ENCODE results near the gene FBXW4. TPM values are rescaled to one million over a fixed set of nuclear protein-coding genes. Genes with fewer than 3 reads are reported as not detected.
"Not testable (repeated sequence)": the region's sequence is repeated elsewhere in the genome, so short reads cannot be mapped to it uniquely, and the experiment has no call there.

FBXW4 gene
- total RNA-seq, 6 experiments from 2014 or later: 15.1 to 29.5 (median 25.6) TPM

- H3K27ac ChIP-seq: no peak overlapping the region
- no peaks in the 10 kb centered on the region for H3K36me3 ChIP-seq
Observed at GRCh38 chr10:101602761-101603398, 92.1 kb downstream of the FBXW4 start.

DNA sequence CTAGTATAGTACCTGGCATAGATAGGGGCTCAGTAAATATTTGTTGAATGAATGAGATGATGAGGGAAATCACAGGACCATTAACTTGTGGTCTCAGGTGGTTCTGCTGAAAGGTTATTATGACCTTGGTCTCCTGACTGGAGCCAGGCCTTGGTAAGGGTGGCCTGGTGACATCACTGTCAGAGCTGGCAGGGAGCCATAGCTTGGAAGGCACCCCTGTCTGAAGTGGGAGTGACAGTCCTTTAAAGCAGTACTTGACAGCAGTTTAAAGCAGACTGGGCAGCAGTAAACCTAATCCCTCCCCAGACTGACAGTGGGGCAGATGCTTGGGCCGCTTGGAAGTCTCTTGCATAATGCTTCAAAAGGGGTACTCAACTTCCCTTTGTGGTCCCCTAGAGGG is 93.4 kb downstream of the FBXW4 start:
- Histone ChIP-seq H3K27me3 (no peaks in the 10 kb centered on the region), H3K9me3 (no peaks in the 10 kb centered on the region), H3K36me3 (no peaks in the 10 kb centered on the region), H3K4me3 (no peak overlapping the region), H3K27ac (no peak overlapping the region), H3K4me1 (no peaks in the 10 kb centered on the region)
- ATAC-seq (peak in 1 of 4 donors; percentile 26), DNase-seq (no peak)
- no CpG with 5 or more reads among the region's 1 CpG for WGBS (ENCODE audit: insufficient coverage, low coverage, low lambda C conversion rate, missing lambda C conversion rate)
- TF ChIP-seq CTCF (IDR thresholded peaks at IDR 0.05) (no peak), POLR2A (IDR thresholded peaks at IDR 0.05) (no peak)
- intact Hi-C loops (cut with DNase I): loop anchor here in 1 of 2 donors (5.0 kb wide), 1 partner anchor 176 kb away; the partner anchor contains the start of gene FGF8

More at GRCh38 chr10:101602761-101603398, 92.1 kb downstream of the FBXW4 start:
- Histone ChIP-seq H3K27me3 (no peaks in the 10 kb centered on the region), H3K4me3 (no peak overlapping the region), H3K4me1 (no peaks in the 10 kb centered on the region), H3K9me3 (no peaks in the 10 kb centered on the region)
- WGBS (ENCODE audit: insufficient coverage, low coverage, low lambda C conversion rate, missing lambda C conversion rate): 16% methylated on average over 6 of the region's 6 CpGs
- peak; percentile 91 to 96 (median 94) for ATAC-seq
- intact Hi-C loops (cut with DNase I): loop anchor here in 1 of 2 donors (5.0 kb wide), 1 partner anchor 174 kb away; the partner anchor contains the start of gene FGF8
- DNase-seq: peak; percentile 70 to 76 (median 73)
- TF ChIP-seq POLR2A (IDR thresholded peaks at IDR 0.05) (no peak), CTCF (IDR thresholded peaks at IDR 0.05) (peak; percentile 78 to 91 (median 88))

- TF ChIP-seq CTCF (IDR thresholded peaks at IDR 0.05): no peak
- TF ChIP-seq POLR2A (IDR thresholded peaks at IDR 0.05): no peak
- Histone ChIP-seq H3K9me3 (no peaks in the 10 kb centered on the region), H3K4me3 (no peak overlapping the region), H3K27ac (no peak overlapping the region), H3K36me3 (no peaks in the 10 kb centered on the region), H3K4me1 (no peaks in the 10 kb centered on the region), H3K27me3 (no peaks in the 10 kb centered on the region)
- WGBS (ENCODE audit: insufficient coverage, low coverage, low lambda C conversion rate, missing lambda C conversion rate): 83% methylated on average over 9 of the region's 14 CpGs
- DNase-seq (no peak), ATAC-seq (no peak)
- intact Hi-C loops (cut with DNase I): loop anchor here in 1 of 2 donors (5.0 kb wide), 1 partner anchor 180 kb away; the partner anchor contains the start of gene FGF8
Observed at GRCh38 chr10:101597091-101597900, 97.7 kb downstream of the FBXW4 start.

DNA sequence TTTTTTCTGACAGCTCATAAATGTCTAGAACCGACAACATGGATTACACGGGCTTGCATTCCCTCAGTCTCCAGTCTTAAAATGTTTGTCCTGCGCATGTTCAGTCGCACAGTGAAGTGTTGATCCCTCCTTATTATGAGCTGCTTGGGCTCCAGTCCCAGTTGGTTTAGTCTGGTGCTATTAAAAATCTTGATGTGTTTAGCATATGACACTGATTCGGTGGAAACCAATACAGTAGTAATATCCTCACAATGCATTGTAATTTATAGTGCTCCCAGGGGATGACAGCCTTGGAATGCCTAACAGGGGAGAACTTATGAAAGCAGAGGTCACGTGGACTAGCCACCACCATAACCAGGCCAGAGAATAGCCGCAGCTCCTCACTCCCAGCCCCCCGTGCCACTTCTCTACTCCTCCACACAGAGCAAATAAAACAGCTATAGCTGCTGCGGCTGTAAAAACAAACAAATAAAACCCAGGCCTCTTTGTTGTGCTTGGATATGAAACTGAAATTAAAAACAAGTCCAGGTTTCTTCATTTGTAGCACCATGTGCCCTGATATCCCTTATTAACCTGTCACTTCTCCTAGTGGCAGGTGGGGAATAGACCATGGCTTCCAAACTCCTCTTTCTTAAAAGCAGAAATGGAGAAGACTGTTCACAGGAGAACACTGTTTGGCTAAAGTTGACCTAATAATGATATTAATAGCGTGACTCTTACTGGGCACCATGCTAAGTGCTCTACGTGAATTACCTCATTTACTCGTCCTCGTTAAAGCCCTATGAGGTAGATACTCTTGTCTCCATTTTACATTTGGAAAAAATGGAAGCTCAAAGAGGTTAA is 99.2 kb downstream of the FBXW4 start:
- Histone ChIP-seq H3K9me3 (no peaks in the 10 kb centered on the region), H3K27me3 (no peaks in the 10 kb centered on the region), H3K27ac (no peak overlapping the region), H3K4me1 (no peaks in the 10 kb centered on the region), H3K36me3 (no peaks in the 10 kb centered on the region), H3K4me3 (no peak overlapping the region)
- intact Hi-C loops (cut with DNase I): loop anchor here in 1 of 2 donors (5.0 kb wide), 1 partner anchor 181 kb away; the partner anchor contains the start of gene FGF8
- TF ChIP-seq CTCF (IDR thresholded peaks at IDR 0.05) (no peak), POLR2A (IDR thresholded peaks at IDR 0.05) (no peak)
- WGBS (ENCODE audit: insufficient coverage, low coverage, low lambda C conversion rate, missing lambda C conversion rate): 90% methylated on average over 13 of the region's 13 CpGs
- DNase-seq (no peak), ATAC-seq (no peak)

GRCh38 chr10:101593331-101593730 is 101.6 kb downstream of the FBXW4 start:
- H3K27me3 ChIP-seq; H3K4me3 ChIP-seq; H3K4me1 ChIP-seq; DNase-seq; intact Hi-C loops (cut with DNase I); H3K9me3 ChIP-seq; H3K36me3 ChIP-seq; H3K27ac ChIP-seq: not testable (repeated sequence)
- 67% methylated on average over 2 of the region's 2 CpGs for WGBS (ENCODE audit: insufficient coverage, low coverage, low lambda C conversion rate, missing lambda C conversion rate)
- peak in 3 of 4 donors; percentile 28 to 42 (median 38) for ATAC-seq

Measured in right lobe of liver (tissue), 6 donors.